Muscle of back (tissue), 11 donors: ENCODE data around the gene PEX14. TPM values are rescaled to one million over a fixed set of nuclear protein-coding genes. Genes with fewer than 3 reads are reported as not detected.

Experiments used
- DNase-seq, 3 donors: peaks; one replicate each; pipeline versions ENCODE4 v3.0.0 to v3.0.0-alpha.2; 2013
- polyA plus RNA-seq, 10 donors: library from polyadenylated mRNA; unstranded; fragments of 120-200 nt; gene quantifications; one replicate each; pipeline ENCODE4 v1.2.1, GENCODE V29; 2013; ENCODE audit not compliant: insufficient read length in 10 of 10

PEX14 gene
- polyA plus RNA-seq, 10 donors, result 11.2 to 14.8 (median 13.6) TPM

- no peak for DNase-seq
Measured at GRCh38 chr1:10591010-10591409, 116.3 kb downstream of the PEX14 start.

GRCh38 chr1:10592373-10592772, 117.6 kb downstream of the PEX14 start:
- DNase-seq, result no peak

DNA sequence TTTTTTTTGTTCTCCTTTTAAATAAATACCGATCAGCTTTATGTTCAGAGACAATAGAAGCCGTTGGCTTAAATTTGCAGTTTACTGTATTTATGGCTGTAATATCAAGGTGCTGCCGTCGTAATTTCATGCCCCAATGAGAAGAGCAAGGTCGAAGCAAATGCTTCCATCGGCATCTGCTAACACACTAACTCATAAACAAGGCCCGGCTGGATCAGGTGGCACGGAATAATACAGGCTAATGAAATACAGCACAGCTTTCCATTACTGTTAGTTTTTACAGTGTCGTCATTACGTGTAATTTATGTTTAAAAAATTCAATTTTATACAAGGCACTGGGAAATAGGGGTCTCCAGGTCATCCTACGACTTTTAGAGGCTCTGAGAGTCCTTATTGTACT, 119.0 kb downstream of the PEX14 start:
- DNase-seq, result no peak

DNA sequence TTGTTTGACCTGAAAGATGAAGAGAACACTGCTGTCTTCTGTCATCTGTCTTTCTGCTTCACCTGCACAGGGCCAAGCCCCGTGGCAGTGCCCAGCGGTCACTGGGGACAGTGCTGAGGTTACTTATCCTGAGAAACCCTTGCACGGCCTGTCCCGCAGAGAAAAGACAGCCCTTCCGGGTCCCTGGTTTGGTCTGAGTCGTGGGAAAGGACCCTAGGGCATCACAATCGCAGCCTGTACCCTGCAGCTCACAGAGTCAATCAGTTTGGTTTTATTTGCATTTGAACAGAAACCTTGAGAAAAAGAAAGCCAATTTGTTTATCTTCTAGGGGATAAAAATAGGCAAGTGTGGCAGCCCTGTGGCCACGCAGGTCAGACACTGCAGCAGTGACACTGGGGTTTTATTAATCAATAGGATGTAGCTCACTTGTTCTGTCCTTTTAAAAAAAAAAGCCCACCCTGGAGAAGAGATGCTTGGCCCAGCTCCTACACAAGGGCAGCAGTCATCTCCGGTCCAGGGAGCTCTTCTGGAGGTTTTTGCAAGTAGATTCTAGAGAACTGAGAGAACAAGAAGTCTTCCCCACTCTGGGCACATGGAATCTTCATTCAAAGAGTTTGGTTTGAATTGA, 120.0 kb downstream of the PEX14 start:
- no peak for DNase-seq

- no peak for DNase-seq
Measured at GRCh38 chr1:10596780-10597179, 122.0 kb downstream of the PEX14 start.

- peak in 2 of 3 donors; percentile 13 to 18 for DNase-seq
Measured at GRCh38 chr1:10597492-10598388, 123.0 kb downstream of the PEX14 start.

- peak in 2 of 3 donors; percentile 34 to 61 for DNase-seq
Measured at GRCh38 chr1:10598389-10598702, 123.6 kb downstream of the PEX14 start.

DNA sequence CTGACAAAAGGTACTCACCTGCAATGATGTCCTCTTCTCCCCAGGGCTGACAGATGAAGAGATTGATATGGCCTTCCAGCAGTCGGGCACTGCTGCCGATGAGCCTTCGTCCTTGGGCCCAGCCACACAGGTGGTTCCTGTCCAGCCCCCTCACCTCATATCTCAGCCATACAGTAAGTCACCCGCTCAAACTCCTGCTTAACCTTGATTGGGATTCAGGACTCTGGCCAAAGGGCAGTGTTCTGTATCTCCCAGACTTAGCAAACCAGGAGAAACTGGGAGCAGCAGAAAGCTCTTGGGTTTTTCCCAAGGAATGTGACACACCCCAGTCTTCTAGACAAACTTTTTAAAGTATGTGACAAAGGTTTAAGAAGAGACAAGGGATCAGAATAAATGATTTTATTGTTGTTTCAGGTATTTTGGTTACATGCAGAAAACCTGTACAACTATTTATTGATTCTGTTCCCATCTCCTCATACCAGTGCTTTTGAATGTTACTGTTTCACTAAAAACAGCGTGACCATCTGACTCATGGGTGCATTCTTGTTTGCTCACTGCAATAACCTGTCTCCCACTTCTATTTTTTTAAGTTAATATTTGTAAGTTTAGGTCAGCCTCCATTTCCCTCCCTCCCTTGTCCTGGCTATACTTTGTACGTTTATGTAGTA, 124.6 kb downstream of the PEX14 start:
- DNase-seq, result no peak

DNA sequence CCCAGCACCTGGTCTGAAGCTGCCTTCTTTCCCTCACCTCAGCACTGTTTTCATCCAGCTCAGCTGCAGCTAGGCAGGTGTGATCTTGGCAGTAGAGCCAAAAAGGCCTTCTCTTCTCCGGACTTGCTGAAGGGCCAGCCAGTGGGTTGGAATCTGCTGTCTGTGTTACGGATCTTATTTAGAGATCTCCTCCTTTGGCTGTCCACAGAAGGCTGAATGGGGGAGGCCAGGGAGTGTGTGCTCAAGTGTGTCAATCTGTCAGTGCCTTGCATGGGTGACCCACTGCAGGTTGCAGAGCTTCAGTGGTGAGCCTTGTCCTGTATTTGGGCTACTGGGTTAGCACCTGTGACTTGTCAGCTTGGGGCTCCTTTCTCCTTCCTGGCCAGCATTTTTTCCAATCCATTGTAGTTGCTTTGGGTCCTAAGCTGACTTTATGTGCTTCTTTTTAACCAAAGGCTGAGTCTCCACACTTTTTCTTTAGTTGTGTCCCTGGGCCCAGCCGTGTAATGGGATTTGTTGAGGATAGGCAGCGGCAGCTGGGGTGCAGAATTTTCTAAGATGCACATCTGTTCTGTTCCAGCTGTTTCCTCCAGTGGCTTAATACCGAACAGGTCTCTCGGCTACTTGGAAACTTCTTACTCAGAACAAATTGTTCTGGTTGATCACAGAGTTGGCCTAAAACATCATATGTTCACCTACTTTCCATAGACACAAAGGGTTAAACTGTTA, 126.8 kb downstream of the PEX14 start:
- DNase-seq, result peak in 2 of 3 donors; percentile 13 to 55

- DNase-seq, result no peak
Measured at GRCh38 chr1:10602936-10603335, 128.2 kb downstream of the PEX14 start.

DNA sequence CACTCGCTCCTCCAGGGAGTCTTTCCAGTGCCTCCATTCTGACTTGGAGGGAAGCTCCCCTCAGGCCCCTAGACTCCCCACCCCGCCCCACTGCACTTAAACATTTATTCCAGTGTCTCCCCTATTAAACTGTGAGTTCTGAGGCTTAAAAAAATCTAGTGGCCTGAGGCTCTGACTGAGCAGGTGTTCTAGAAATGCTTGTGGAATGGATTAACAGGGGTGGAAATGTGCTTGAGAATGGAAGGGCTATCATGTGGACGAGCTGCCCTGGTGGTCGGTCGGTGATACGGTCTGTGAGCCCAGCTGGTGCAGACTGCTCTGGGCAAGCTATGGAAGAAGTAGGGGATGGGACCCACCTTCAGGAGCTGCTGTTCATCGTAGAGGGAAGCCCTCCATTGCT, 130.2 kb downstream of the PEX14 start:
- no peak for DNase-seq

- no peak for DNase-seq
Measured at GRCh38 chr1:10606064-10606463, 131.3 kb downstream of the PEX14 start.

DNA sequence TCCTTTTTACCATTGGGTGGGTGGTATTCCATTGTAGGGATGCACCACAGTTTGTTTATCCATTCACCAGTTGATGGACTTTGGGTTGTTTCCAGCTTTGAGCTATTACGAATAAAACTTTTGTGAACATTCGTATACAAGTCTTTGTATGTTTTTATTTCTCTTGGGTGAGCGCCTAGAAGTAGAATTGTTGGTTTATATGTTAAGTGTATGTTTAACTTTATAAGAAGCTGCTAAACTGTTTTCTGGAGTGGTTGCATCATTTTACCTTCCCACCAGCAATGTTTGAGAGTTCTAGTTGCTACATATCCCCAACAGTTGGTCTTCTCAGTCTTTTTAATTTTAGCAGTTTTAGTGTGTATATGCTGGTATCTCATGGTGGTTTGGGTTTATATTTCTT, 132.5 kb downstream of the PEX14 start:
- DNase-seq, result no peak

DNA sequence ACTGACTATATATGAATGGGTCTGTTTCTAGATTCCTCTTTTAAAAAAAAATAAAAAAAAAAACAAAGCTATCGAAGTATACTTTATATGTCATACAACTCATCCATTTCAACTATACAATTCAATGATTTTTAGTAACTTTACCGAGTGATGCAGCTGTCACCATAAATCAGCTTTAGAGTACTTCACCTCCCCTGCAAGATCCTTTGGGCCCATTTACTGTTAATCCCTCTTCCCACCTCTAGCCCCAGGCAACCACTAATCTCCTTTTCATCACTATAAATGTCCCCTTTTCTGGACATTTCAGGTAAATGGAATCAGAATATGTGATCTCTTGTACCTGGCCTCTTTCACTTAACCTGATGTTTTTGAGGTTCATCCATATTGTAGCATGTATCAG, 133.9 kb downstream of the PEX14 start:
- DNase-seq, result no peak

DNA sequence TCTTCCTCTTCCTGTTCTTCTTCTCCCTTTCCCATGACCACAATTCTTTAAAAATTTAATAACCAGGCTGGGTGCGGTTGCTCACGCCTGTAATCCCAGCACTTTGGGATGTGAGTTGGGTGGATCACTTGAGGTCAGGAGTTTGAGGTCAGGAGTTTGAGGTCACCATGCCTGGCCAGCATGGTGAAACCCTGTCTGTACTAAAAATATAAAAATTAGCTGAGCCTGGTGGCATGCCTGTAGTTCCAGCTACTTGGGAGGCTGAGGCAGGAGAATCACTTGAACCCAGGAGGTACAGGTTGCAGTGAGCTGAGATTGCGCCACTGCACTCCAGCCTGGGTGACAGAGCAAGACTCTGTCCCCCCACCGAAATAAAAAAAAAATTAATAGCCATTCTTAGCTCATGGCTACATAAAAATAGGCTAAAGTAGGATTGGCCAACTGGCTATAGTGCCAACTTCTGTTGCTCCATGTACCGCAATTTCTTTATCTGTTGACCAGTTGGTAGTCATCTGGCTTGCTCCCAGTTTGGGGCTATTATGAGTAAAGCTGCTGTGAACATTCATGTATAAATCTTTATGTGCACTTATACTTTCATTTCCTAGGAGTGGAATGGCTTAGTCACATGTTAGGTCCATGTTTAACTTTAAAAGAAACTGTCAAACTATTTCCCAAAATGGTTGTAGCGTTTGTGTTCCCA, 136.3 kb downstream of the PEX14 start:
- DNase-seq, result no peak

DNA sequence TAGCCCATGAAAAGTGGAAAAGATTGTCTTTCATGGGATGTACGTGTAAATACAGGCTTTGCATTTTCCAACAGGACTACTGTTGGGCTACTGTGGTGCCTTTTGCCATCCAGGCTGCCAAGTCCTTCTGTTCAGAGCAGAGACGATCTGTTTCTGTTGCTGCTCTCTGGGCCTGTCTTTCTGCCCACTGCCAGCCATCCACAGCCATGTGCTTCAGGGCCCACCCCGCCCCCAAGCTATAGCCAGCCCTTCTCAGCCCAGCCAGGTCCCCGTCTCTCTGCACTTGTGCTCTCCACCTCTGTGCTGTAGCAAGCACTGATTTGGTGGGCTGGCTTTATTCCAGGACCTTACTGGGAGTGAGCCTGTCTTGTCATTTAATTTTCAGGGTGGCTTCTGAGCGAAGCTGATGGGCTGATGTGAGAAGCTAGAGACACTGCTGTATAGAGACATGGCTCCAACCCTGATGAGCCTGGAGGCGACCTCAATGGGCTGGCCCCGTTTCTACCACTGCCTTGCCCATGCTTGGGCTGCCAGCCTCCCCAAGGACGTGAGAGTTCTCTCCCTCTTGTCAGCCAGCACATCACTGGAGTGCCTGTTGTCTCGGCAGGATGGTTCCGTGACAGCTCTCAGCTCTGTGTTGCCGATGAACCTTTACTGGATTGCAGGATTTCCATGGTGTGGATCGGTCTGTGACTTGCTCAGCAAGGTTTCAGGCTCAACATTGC, 137.8 kb downstream of the PEX14 start:
- DNase-seq, result no peak

DNA sequence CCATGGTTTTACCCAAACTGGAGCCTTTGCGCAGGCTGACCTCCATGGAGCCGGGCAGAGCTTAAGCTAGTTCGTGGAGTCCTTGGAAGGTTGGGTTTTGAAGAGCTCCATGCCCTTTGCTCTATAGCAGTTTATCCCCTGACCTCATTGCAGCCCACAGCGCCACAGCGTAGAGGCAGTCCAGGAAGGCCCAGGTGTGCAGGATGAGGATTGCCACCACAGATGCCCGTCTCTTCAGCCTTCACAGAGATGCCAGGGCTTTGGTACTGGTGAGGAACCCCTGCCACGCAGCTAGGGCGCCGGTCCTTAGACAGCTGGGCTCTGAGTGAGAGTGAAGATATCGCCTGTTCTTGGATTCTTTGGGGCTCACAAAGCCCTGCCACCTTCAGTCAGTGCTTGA, 138.6 kb downstream of the PEX14 start:
- DNase-seq, result no peak

DNA sequence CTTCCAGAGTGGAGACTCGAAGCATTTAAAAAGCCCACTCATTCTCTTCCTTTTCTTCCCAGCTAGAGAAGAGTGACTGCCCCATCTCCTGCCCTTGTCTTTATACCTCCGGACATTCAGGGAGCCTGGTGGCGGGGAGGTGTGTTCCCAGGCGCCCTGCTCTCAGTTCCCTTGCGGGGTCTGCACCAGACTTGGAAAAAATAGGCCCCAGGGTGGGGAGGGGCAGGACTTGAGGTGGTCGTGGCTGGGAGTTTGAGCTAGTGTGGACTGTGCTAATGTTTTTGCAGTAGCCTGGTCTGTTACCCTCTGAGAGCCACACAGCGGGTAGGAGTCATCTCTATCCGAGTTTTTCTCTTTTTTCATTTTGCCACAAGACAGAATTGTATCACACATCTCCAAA, 139.1 kb downstream of the PEX14 start:
- no peak for DNase-seq

- DNase-seq, result no peak
Measured at GRCh38 chr1:10614377-10615225, 139.9 kb downstream of the PEX14 start.

DNA sequence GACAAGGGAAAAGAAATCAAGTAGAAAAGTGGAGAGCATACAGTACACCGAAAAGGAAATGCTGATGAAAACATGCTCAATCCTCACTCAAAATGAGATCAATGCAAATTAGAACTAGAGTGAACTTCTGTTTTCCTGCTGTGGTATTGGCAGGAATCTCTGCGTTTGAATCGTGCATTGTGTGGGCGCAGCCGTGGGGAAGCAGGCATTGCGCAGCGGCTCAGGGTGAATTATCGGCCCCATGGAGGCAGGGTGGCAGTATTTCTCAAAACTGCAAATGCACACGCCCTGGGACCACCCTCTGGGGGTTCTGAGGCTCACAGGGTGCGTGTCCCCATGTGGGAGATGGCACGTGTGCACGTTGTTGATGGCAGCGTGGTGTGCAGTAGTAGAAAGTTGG, 140.6 kb downstream of the PEX14 start:
- DNase-seq, result no peak
